Natural killer cell (primary cell): ENCODE results near the gene SLC6A20. TPM values are rescaled to one million over a fixed set of nuclear protein-coding genes. Genes with fewer than 3 reads are reported as not detected.

Experiments
- ATAC-seq, 3 donors: fragments of 150-1000 bp in 2 of 3; fragments of 200-7000 bp in 1 of 3; cut with Tn5 transposase; 1 replicate in 1 of 3; 2 replicates in 2 of 3; pipeline ENCODE4 v1.10.0; 2021; ENCODE audit warnings: mild to moderate bottlenecking in 2 of 3, moderate library complexity in 2 of 3
- DNase-seq, 2 donors: peaks; one replicate each; pipeline versions ENCODE4 v3.0.0 to v3.0.0-alpha.2; 2013 to 2021; ENCODE audit warnings: mixed read lengths in 1 of 2
- H3K27ac ChIP-seq: one replicate; pipeline ENCODE4 v1.5.1; 2013; ENCODE audit warnings: mild to moderate bottlenecking, low read length
- H3K27me3 ChIP-seq: one replicate; pipeline ENCODE4 v1.6.1; 2013; ENCODE audit warnings: low read length; ENCODE audit not compliant: control insufficient read depth, insufficient read depth
- H3K36me3 ChIP-seq: one replicate; pipeline ENCODE4 v1.6.1; 2013; ENCODE audit warnings: low read length; ENCODE audit not compliant: control insufficient read depth, insufficient read depth
- H3K4me1 ChIP-seq: one replicate; pipeline ENCODE4 v1.6.1; 2013; ENCODE audit warnings: low read length; ENCODE audit not compliant: control insufficient read depth, insufficient read depth
- H3K4me3 ChIP-seq: one replicate; pipeline ENCODE4 v1.5.1; 2013; ENCODE audit warnings: low read length
- H3K9me3 ChIP-seq: one replicate; pipeline ENCODE4 v1.6.1; 2013; ENCODE audit warnings: low read length; ENCODE audit not compliant: control insufficient read depth, insufficient read depth
- H3K27ac Mint-ChIP-seq, 2 donors: one replicate each; pipeline ENCODE4 v1.8.0; 2022; ENCODE audit warnings: mild to moderate bottlenecking in 2 of 2, mixed read lengths in 2 of 2, moderate library complexity in 1 of 2
- H3K27me3 Mint-ChIP-seq, 2 donors: one replicate each; pipeline ENCODE4 v1.8.0; 2022; ENCODE audit warnings: low read depth in 2 of 2, mixed read lengths in 2 of 2
- H3K36me3 Mint-ChIP-seq: one replicate; pipeline ENCODE4 v1.8.0; 2022; ENCODE audit warnings: mixed read lengths
- H3K4me1 Mint-ChIP-seq, 2 donors: one replicate each; pipeline ENCODE4 v1.8.0; 2022; ENCODE audit warnings: mixed read lengths in 2 of 2
- H3K4me3 Mint-ChIP-seq: one replicate; pipeline ENCODE4 v1.8.0; 2022; ENCODE audit warnings: mild to moderate bottlenecking, moderate library complexity, mixed read lengths
- H3K9me3 Mint-ChIP-seq, 2 donors: one replicate each; pipeline ENCODE4 v1.8.0; 2022; ENCODE audit warnings: mixed read lengths in 2 of 2
- CTCF ChIP-seq: fragments of 200-600 bp; IDR thresholded peaks from one replicate; pipeline ENCODE4 v1.8.0; 2022; ENCODE audit warnings: antibody characterized with exemption
- WGBS: methylation state at CpG from one replicate; pipeline ENCODE4 v1.1.7; 2013; ENCODE audit warnings: missing lambda C conversion rate; ENCODE audit not compliant: insufficient coverage; 5-methylcytosine and 5-hydroxymethylcytosine counted together
- intact Hi-C: fragments of 100-400 bp; cut with micrococcal nuclease; formaldehyde crosslinking; loops from one replicate; pipeline ENCODE4 v1.14.2; 2022
- total RNA-seq, 4 donors: library from RNA; stranded (reverse); fragments of 120-200 nt in 1 of 4; gene quantifications; one replicate each; pipeline versions ENCODE4 v1.2.3 to v1.2.4, GENCODE V29; 2013 to 2022

SLC6A20 gene
- total RNA-seq, 3 donors from 2014 or later (not counting 1 experiment from before 2014, with no cell fraction given): 0.25 to 1.3 (median 0.70) TPM

- Histone ChIP-seq H3K9me3 (no peaks in the 10 kb centered on the region), H3K27ac (no peak overlapping the region), H3K27me3 (peaks cover 21% of the 10 kb centered on the region), H3K4me3 (no peak overlapping the region), H3K36me3 (no peaks in the 10 kb centered on the region), H3K4me1 (peaks cover 13% of the 10 kb centered on the region)
- Mint-ChIP-seq H3K36me3 (no peaks in the 10 kb centered on the region), H3K4me1 (peaks cover 7 to 16% of the 10 kb centered on the region in 2 donors), H3K4me3 (no peak overlapping the region), H3K27ac (no peak overlapping the region), H3K9me3 (no peaks in the 10 kb centered on the region), H3K27me3 (peaks cover 33 to 40% of the 10 kb centered on the region in 2 donors)
- WGBS: 93% methylated on average over 2 of the region's 2 CpGs
- no peak for DNase-seq
- TF ChIP-seq CTCF: no peak
- intact Hi-C loops: no loop called here
- no peak for ATAC-seq
Measured at GRCh38 chr3:45799586-45799985, 3.2 kb upstream of the SLC6A20 start.

DNA sequence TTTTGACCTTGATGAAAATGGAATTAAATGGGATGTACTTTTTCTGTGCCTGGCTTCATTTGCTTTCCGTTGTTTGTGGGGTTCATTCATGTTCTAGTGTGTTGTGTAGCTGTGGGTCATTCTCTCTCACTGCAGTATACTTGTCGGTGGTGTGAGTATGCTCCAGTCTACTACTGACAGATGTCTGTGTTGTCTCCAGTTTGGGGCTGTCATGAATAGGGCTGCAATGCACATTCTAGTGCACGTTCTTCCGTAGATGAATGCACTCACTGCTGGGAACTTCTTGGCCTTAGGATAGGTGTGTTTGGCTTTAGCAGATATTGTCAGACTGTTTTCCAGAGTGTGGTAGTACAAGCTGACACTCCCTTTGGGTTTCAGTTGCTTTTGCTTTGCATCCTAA, 1.7 kb upstream of the SLC6A20 start:
- H3K4me3 Mint-ChIP-seq: no peak overlapping the region
- TF ChIP-seq CTCF: no peak
- no peak for DNase-seq
- H3K9me3 ChIP-seq: no peaks in the 10 kb centered on the region
- H3K4me1 Mint-ChIP-seq: peaks cover 7 to 16% of the 10 kb centered on the region in 2 donors
- H3K36me3 ChIP-seq: no peaks in the 10 kb centered on the region
- H3K9me3 Mint-ChIP-seq: no peaks in the 10 kb centered on the region
- 88% methylated on average over 4 of the region's 4 CpGs for WGBS
- peaks cover 13% of the 10 kb centered on the region for H3K4me1 ChIP-seq
- no peak overlapping the region for H3K27ac ChIP-seq
- H3K27me3 Mint-ChIP-seq: peaks cover 46 to 47% of the 10 kb centered on the region in 2 donors
- no peak overlapping the region for H3K4me3 ChIP-seq
- peaks cover 26% of the 10 kb centered on the region for H3K27me3 ChIP-seq
- no peak overlapping the region for H3K27ac Mint-ChIP-seq
- intact Hi-C loops: no loop called here
- H3K36me3 Mint-ChIP-seq: no peaks in the 10 kb centered on the region
- ATAC-seq: no peak

GRCh38 chr3:45796902-45797637, 734 bp upstream of the SLC6A20 start:
- Histone ChIP-seq H3K27me3 (peaks cover 26% of the 10 kb centered on the region), H3K4me1 (peaks cover 13% of the 10 kb centered on the region), H3K4me3 (no peak overlapping the region), H3K9me3 (no peaks in the 10 kb centered on the region), H3K36me3 (no peaks in the 10 kb centered on the region), H3K27ac (no peak overlapping the region)
- H3K4me3 Mint-ChIP-seq: peak overlapping the region; percentile 63
- H3K27me3 Mint-ChIP-seq: peaks cover 46 to 47% of the 10 kb centered on the region in 2 donors
- intact Hi-C loops: no loop called here
- TF ChIP-seq CTCF: no peak
- ATAC-seq (no peak), DNase-seq (no peak)
- H3K27ac Mint-ChIP-seq: no peak overlapping the region
- 71% methylated on average over 12 of the region's 13 CpGs for WGBS
- no peaks in the 10 kb centered on the region for H3K9me3 Mint-ChIP-seq
- peaks cover 7 to 16% of the 10 kb centered on the region in 2 donors for H3K4me1 Mint-ChIP-seq
- H3K36me3 Mint-ChIP-seq: no peaks in the 10 kb centered on the region
